Measurements from ENCODE around the gene USP49.
"Not testable (repeated sequence)": the region's sequence is repeated elsewhere in the genome, so short reads cannot be mapped to it uniquely, and the experiment has no call there.

The USP49 gene

GRCh38 chr6:41811946-41812345, 83.2 kb downstream of the USP49 start:
- not testable (repeated sequence) for DNase-seq (ENCODE audit: low read depth in 2 of 2)

GRCh38 chr6:41811095-41811494, 84.1 kb downstream of the USP49 start:
- DNase-seq (ENCODE audit: low read depth in 2 of 2) = no peak

GRCh38 chr6:41805830-41806774, 89.1 kb downstream of the USP49 start:
- DNase-seq (ENCODE audit: low read depth in 2 of 2) = no peak

GRCh38 chr6:41801380-41801779, 93.8 kb downstream of the USP49 start:
- no peak for DNase-seq (ENCODE audit: low read depth in 2 of 2)

GRCh38 chr6:41799559-41799911, 95.6 kb downstream of the USP49 start:
- no peak for DNase-seq (ENCODE audit: low read depth in 2 of 2)

GRCh38 chr6:41798901-41799558, 96.1 kb downstream of the USP49 start:
- no peak for DNase-seq (ENCODE audit: low read depth in 2 of 2)

DNA sequence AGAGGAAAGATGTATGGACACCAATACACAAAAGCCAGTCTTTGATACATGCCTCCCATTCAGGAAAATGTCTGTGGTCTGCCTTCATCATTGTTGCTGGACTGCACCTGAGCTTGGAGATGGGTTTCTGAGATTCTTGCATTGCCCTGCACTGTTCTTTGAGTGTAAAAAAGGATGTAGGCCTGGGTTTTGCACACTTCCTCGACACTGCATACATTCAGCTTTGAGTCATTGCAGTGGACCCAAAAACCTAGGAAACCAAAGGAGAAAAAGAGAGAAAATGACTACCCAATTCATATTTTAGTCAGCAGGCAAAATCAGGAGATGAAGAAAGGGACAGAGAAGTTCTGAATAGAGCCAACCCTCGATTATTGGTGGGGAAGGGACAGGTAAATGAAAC, 98.7 kb downstream of the USP49 start:
- DNase-seq (ENCODE audit: low read depth in 2 of 2) = no peak

DNA sequence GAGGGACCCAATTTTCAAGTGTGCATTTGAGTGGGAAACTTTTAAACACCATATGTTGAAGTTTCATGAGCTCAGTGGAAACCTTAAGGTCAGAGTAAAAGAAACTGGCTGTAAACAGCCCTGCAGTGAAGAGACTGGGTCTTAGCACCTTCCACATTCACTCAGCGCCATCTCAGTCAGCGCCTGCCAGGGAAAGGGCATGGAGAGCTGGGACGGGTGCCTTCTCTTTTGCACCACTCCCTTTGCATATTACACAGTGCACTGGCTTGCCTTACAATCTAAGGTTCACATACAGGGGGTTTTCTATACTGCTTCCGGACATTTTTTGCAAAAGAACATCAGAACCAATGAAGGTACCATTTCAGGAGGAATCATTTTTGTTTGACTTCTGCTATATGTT, 103.2 kb downstream of the USP49 start:
- no peak for DNase-seq (ENCODE audit: low read depth in 2 of 2)

DNA sequence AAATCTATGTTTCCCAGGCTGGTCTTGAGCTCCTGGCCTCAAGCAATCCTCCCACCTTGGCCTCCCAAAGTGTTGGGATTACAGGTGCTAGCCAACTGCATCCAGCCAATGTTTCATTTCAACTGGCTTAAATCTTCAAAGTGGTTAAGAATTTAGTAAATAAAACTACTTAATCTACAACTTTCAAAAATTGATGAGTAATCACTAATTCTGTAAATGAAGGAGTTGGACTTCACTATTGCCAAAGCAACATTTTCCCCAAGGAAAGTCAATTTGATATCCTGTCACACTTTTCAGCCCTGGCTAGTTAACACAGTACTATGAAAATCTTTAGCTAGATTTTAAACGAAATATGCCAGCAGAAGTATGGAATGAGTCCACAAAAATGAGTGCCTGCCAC, 103.9 kb downstream of the USP49 start:
- DNase-seq (ENCODE audit: low read depth in 2 of 2) = no peak

DNA sequence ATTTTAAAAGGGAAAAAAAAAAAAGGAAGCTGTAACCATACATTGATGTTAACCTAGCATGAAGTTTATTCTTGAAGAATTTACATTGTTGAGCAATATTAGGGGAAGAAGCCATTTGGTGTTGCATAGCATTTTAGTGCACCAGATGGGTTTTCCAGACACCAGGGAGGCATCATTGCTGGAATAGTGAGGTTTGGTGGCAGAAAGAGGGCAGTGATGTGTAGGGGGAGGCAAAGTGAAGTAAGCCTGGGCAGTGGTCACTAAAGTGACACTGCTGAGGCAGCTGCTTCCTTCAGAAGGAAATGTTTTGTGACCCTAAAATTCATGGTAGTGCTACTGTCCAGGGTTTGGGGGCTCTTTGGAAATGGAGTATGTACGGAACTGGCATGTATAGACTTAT, 105.1 kb downstream of the USP49 start:
- DNase-seq (ENCODE audit: low read depth in 2 of 2) = no peak

- no peak for DNase-seq (ENCODE audit: low read depth in 2 of 2)
Observed at GRCh38 chr6:41789390-41789724, 105.8 kb downstream of the USP49 start.

DNA sequence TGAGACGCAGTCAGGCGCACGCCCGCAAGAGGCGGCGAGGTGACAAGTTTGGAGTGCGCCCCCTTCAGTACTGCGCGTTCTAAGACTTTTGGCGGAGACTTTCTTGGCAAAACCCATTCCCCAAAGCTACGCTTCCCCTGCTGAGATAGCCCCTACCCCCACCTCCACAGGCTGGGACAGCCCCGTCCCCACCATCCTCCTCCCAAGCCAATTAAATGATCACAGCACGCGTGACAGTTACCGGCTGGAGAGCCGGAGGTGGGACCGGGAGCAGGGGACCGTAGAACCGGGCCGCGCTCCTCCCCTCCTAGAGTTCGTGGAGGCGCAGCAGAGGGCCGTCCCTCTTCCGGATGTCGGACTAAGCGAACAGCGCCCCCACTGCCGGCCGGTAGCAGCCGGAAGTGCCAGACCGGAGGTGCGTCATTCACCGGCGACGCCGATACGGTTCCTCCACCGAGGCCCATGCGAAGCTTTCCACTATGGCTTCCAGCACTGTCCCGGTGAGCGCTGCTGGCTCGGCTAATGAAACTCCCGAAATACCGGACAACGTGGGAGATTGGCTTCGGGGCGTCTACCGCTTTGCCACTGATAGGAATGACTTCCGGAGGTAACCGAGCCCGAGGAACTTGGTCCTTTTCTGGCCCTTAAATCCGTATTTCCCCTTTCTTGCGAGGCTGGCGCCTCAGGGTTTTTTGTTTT, 107.8 kb downstream of the USP49 start, which contains the start of gene TOMM6:
TSS of gene TOMM6 (plus strand) at position 476 of the 699 bp plus-strand sequence. CDS start at position 480, 4 bp downstream.
- peak; percentile 90 to 94 for DNase-seq (ENCODE audit: low read depth in 2 of 2)

DNA sequence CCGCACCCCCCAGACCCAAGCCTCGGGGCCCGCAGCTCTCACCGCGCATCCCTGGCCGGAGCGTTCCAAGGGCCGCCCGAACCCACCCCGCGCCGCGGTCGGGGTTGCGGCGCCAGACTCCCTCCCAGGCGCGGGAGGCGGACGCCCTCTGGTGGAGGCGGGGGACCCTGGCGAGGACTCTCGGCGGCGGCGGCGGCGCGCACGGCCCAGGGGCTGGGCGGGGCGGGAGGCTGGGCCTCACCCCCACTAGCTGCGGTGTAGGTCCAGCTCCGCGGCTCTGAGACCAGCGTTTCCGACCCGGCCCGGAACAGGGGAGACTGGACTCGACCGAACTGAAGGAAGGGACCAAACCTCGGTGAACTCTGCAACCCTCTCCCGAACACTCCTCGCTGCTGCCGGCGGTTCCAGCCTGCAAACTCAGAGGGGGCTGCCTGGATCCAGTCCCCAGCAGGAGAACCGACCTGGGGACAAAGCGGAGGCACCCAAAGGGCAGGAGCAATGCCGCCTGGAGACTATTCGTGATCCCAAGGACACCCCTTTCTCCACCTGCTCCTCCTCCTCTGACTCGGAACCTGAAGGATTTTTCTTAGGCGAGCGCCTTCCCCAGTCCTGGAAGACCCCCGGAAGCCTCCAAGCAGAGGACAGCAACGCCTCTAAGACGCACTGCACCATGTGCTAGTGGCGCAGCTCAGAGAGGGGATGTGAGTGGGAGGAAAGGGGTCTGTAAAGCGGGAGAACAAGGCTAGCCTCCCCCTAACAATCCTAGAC, 108.5 kb downstream of the USP49 start:
- DNase-seq (ENCODE audit: low read depth in 2 of 2) = peak; percentile 80 to 81

GRCh38 chr6:41785689-41786450, 109.3 kb downstream of the USP49 start:
- DNase-seq (ENCODE audit: low read depth in 2 of 2) = no peak

- no peak for DNase-seq (ENCODE audit: low read depth in 2 of 2)
Observed at GRCh38 chr6:41785254-41785653, 109.9 kb downstream of the USP49 start.

DNA sequence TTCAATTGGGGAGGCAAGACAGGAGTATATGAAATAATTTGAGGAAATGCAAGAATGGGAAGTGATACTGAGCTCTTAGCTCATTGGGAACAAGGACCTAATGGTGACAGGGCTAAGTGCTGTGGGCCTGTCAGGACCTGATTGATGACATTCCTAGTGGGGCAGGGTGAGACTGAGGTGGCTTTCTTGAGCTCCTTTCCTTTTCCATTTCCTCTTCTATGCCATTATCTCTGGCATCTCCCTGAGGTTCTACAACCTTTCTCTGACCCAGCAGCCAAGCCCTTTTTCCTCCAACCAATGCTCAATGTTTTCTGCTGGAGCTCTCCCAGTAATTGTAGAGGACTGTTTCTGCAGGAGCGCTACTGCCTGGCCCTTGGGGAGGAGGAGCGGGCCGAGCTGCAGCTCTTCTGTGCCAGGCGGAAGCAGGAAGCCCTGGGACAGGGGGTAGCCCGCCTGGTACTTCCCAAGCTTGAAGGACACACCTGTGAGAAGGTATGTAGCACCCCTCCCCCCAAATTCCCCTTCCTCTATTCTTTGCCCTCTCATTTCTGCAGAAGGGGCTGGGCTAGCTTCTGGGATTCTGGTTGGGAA, 110.5 kb downstream of the USP49 start:
- no peak for DNase-seq (ENCODE audit: low read depth in 2 of 2)

- no peak for DNase-seq (ENCODE audit: low read depth in 2 of 2)
Observed at GRCh38 chr6:41783106-41783780, 111.9 kb downstream of the USP49 start.

DNA sequence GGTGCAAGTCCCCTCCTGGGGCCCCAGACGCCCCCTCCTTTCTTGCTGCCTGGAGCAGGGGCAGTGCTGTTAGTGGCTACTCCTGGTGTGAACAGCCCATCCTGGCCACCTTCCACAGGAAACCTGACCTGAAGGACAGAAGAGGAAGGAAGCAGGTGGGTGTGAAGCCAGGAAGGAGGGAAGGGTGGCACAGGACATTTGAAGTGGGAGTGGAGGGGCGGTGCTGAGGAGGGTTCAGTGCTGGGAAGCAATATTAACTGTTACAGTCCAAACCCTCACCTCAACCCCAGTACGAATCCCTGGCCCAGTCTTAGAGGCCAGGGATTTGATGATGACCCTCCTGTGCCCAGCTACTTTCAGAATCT, 113.8 kb downstream of the USP49 start:
- DNase-seq (ENCODE audit: low read depth in 2 of 2) = no peak

- no peak for DNase-seq (ENCODE audit: low read depth in 2 of 2)
Observed at GRCh38 chr6:41780551-41781365, 114.4 kb downstream of the USP49 start, which contains the start of gene PRICKLE4. Gene PRICKLE4 (plus strand): TSS chr6:41780782. CDS start chr6:41783474, 2,692 bp downstream.

Data from stimulated activated CD8-positive, alpha-beta memory T cell treated with anti-CD3 and anti-CD28 coated beads, Interleukin-15, amount 100 ng/mL, for 48 hours (primary cell).